Central memory CD8-positive, alpha-beta T cell (primary cell): ENCODE data around the gene RNASE11.
"Not testable (repeated sequence)": the region's sequence is repeated elsewhere in the genome, so short reads cannot be mapped to it uniquely, and the experiment has no call there.

Experiments
- ATAC-seq: fragments of 150-1000 bp; cut with Tn5 transposase; replicated peaks from 2 replicates; pipeline ENCODE4 v1.10.0; 2022; ENCODE audit warnings: mild to moderate bottlenecking, moderate FRiP score, moderate number of reproducible peaks; ENCODE audit not compliant: poor library complexity, severe bottlenecking; ENCODE audit errors: extremely low read depth
- DNase-seq, 2 donors: peaks; one replicate each; pipeline ENCODE4 v3.0.0; 2021; ENCODE audit warnings: low spot score in 2 of 2
- H3K27ac Mint-ChIP-seq: one replicate; pipeline ENCODE4 v1.8.0; 2022; ENCODE audit warnings: low read depth, mild to moderate bottlenecking, moderate library complexity, mixed read lengths
- H3K27me3 Mint-ChIP-seq: one replicate; pipeline ENCODE4 v1.8.0; 2022; ENCODE audit warnings: mixed read lengths
- H3K36me3 Mint-ChIP-seq: one replicate; pipeline ENCODE4 v1.8.0; 2022; ENCODE audit warnings: mild to moderate bottlenecking, moderate library complexity, mixed read lengths; ENCODE audit not compliant: insufficient read depth
- H3K4me1 Mint-ChIP-seq: one replicate; pipeline ENCODE4 v1.8.0; 2022; ENCODE audit warnings: mixed read lengths
- H3K4me3 Mint-ChIP-seq: one replicate; pipeline ENCODE4 v1.8.0; 2022; ENCODE audit warnings: mild to moderate bottlenecking, moderate library complexity, mixed read lengths
- H3K9me3 Mint-ChIP-seq: one replicate; pipeline ENCODE4 v1.8.0; 2022; ENCODE audit warnings: mixed read lengths

RNASE11 gene

GRCh38 chr14:20610002-20610765 lies 22.4 kb upstream of the RNASE11 start:
- DNase-seq (peak; percentile 57 to 63), ATAC-seq (peak; percentile 11)
- H3K4me1 Mint-ChIP-seq = no peaks in the 10 kb centered on the region
- no peak overlapping the region for H3K27ac Mint-ChIP-seq
- no peaks in the 10 kb centered on the region for H3K9me3 Mint-ChIP-seq
- H3K4me3 Mint-ChIP-seq = no peak overlapping the region
- no peaks in the 10 kb centered on the region for H3K27me3 Mint-ChIP-seq
- H3K36me3 Mint-ChIP-seq = peaks cover 4% of the 10 kb centered on the region

GRCh38 chr14:20609215-20610001 lies 21.6 kb upstream of the RNASE11 start:
- no peak overlapping the region for H3K4me3 Mint-ChIP-seq

GRCh38 chr14:20608383-20609110 lies 20.7 kb upstream of the RNASE11 start:
- H3K4me3 Mint-ChIP-seq = no peak overlapping the region
- DNase-seq (no peak), ATAC-seq (no peak)
- no peaks in the 10 kb centered on the region for H3K27me3 Mint-ChIP-seq
- peaks cover 4% of the 10 kb centered on the region for H3K36me3 Mint-ChIP-seq
- H3K27ac Mint-ChIP-seq = peak overlapping the region; percentile 44
- H3K4me1 Mint-ChIP-seq = no peaks in the 10 kb centered on the region
- H3K9me3 Mint-ChIP-seq = no peaks in the 10 kb centered on the region

More at GRCh38 chr14:20609215-20610001, 21.6 kb upstream of the RNASE11 start:
- DNase-seq (peak; percentile 55 to 66), ATAC-seq (peak; percentile 21)
- no peaks in the 10 kb centered on the region for H3K27me3 Mint-ChIP-seq
- no peaks in the 10 kb centered on the region for H3K4me1 Mint-ChIP-seq
- no peak overlapping the region for H3K27ac Mint-ChIP-seq
- peaks cover 4% of the 10 kb centered on the region for H3K36me3 Mint-ChIP-seq
- no peaks in the 10 kb centered on the region for H3K9me3 Mint-ChIP-seq

- H3K4me3 Mint-ChIP-seq = no peak overlapping the region
- H3K4me1 Mint-ChIP-seq = no peaks in the 10 kb centered on the region
- no peak overlapping the region for H3K27ac Mint-ChIP-seq
- DNase-seq (no peak), ATAC-seq (no peak)
- H3K27me3 Mint-ChIP-seq = no peaks in the 10 kb centered on the region
- H3K9me3 Mint-ChIP-seq = no peaks in the 10 kb centered on the region
- peaks cover 4% of the 10 kb centered on the region for H3K36me3 Mint-ChIP-seq
These were observed 19.8 kb upstream of the RNASE11 start for GRCh38 chr14:20607617-20608016.

- Mint-ChIP-seq H3K36me3 (peaks cover 4% of the 10 kb centered on the region), H3K9me3 (no peaks in the 10 kb centered on the region), H3K27ac (no peak overlapping the region), H3K4me3 (no peak overlapping the region), H3K4me1 (no peaks in the 10 kb centered on the region), H3K27me3 (no peaks in the 10 kb centered on the region)
- DNase-seq (no peak), ATAC-seq (no peak)
These were observed 19.1 kb upstream of the RNASE11 start for GRCh38 chr14:20606902-20607242.

GRCh38 chr14:20606190-20606901 lies 18.5 kb upstream of the RNASE11 start:
- no peak for ATAC-seq
- H3K36me3 Mint-ChIP-seq = peaks cover 4% of the 10 kb centered on the region
- DNase-seq = no peak
- no peaks in the 10 kb centered on the region for H3K27me3 Mint-ChIP-seq
- H3K27ac Mint-ChIP-seq = no peak overlapping the region
- no peaks in the 10 kb centered on the region for H3K9me3 Mint-ChIP-seq
- no peak overlapping the region for H3K4me3 Mint-ChIP-seq
- no peaks in the 10 kb centered on the region for H3K4me1 Mint-ChIP-seq

- Mint-ChIP-seq H3K27me3 (no peaks in the 10 kb centered on the region), H3K4me3 (no peak overlapping the region), H3K9me3 (no peaks in the 10 kb centered on the region), H3K4me1 (no peaks in the 10 kb centered on the region), H3K27ac (no peak overlapping the region), H3K36me3 (peaks cover 4% of the 10 kb centered on the region)
- no peak for ATAC-seq
- DNase-seq = no peak
These were observed 16.3 kb upstream of the RNASE11 start for GRCh38 chr14:20603813-20604690.

GRCh38 chr14:20602583-20602982 lies 14.8 kb upstream of the RNASE11 start:
- H3K36me3 Mint-ChIP-seq = no peaks in the 10 kb centered on the region
- no peaks in the 10 kb centered on the region for H3K4me1 Mint-ChIP-seq
- H3K27ac Mint-ChIP-seq = no peak overlapping the region
- no peak for DNase-seq
- H3K9me3 Mint-ChIP-seq = no peaks in the 10 kb centered on the region
- H3K4me3 Mint-ChIP-seq = no peak overlapping the region
- H3K27me3 Mint-ChIP-seq = peaks cover under 1% of the 10 kb centered on the region
- no peak for ATAC-seq

- H3K27me3 Mint-ChIP-seq = peaks cover 11% of the 10 kb centered on the region
- peaks cover 1% of the 10 kb centered on the region for H3K36me3 Mint-ChIP-seq
- no peak overlapping the region for H3K27ac Mint-ChIP-seq
- H3K9me3 Mint-ChIP-seq = no peaks in the 10 kb centered on the region
- no peak for ATAC-seq
- DNase-seq = no peak
- H3K4me3 Mint-ChIP-seq = no peak overlapping the region
- H3K4me1 Mint-ChIP-seq = no peaks in the 10 kb centered on the region
These were observed 13.7 kb upstream of the RNASE11 start for GRCh38 chr14:20601522-20601921.

GRCh38 chr14:20597108-20597507 lies 9.3 kb upstream of the RNASE11 start:
- Mint-ChIP-seq H3K27ac (no peak overlapping the region), H3K36me3 (peaks cover 1% of the 10 kb centered on the region), H3K4me1 (peaks cover 5% of the 10 kb centered on the region), H3K4me3 (no peak overlapping the region), H3K9me3 (no peaks in the 10 kb centered on the region), H3K27me3 (peaks cover 23% of the 10 kb centered on the region)
- no peak for DNase-seq
- ATAC-seq = no peak

- not testable (repeated sequence) for H3K27ac Mint-ChIP-seq, H3K9me3 Mint-ChIP-seq, DNase-seq, H3K4me3 Mint-ChIP-seq, ATAC-seq, H3K36me3 Mint-ChIP-seq, H3K4me1 Mint-ChIP-seq
- peaks cover 37% of the 10 kb centered on the region for H3K27me3 Mint-ChIP-seq
These were observed 7.9 kb upstream of the RNASE11 start for GRCh38 chr14:20595726-20596125.
